Inferior parietal cortex (tissue), 1 donor: ENCODE data around the gene ONECUT3.
"Not testable (repeated sequence)": the region's sequence is repeated elsewhere in the genome, so short reads cannot be mapped to it uniquely, and the experiment has no call there.

ENCODE experiments used
- DNase-seq: peaks from one replicate; pipeline ENCODE4 v3.0.0-alpha.2; 2016; ENCODE audit errors: extremely low spot score

Gene ONECUT3

GRCh38 chr19:1752757-1753728 lies at the start of gene ONECUT3:
Gene ONECUT3 (plus strand): TSS chr19:1753506. CDS start chr19:1753663, 157 bp downstream.
- DNase-seq: no peak

- DNase-seq: no peak
Observed at GRCh38 chr19:1704339-1704738, 49.0 kb upstream of the ONECUT3 start.

- no peak for DNase-seq
Observed at GRCh38 chr19:1705367-1705766, 47.9 kb upstream of the ONECUT3 start.

- DNase-seq: not testable (repeated sequence)
Observed at GRCh38 chr19:1706646-1707045, 46.7 kb upstream of the ONECUT3 start.

GRCh38 chr19:1707240-1707639 lies 46.1 kb upstream of the ONECUT3 start:
- DNase-seq: no peak

GRCh38 chr19:1713170-1713569 lies 40.1 kb upstream of the ONECUT3 start:
- DNase-seq: no peak

GRCh38 chr19:1715540-1715939 lies 37.8 kb upstream of the ONECUT3 start:
- no peak for DNase-seq

- no peak for DNase-seq
Observed at GRCh38 chr19:1717200-1717969, 35.9 kb upstream of the ONECUT3 start.

- DNase-seq: no peak
Observed at GRCh38 chr19:1717970-1718264, 35.4 kb upstream of the ONECUT3 start.

GRCh38 chr19:1718420-1719291 lies 34.6 kb upstream of the ONECUT3 start:
- DNase-seq: no peak

- no peak for DNase-seq
Observed at GRCh38 chr19:1719519-1719918, 33.8 kb upstream of the ONECUT3 start.

- DNase-seq: no peak
Observed at GRCh38 chr19:1720237-1720636, 33.1 kb upstream of the ONECUT3 start.

GRCh38 chr19:1725100-1726064 lies 27.9 kb upstream of the ONECUT3 start:
- DNase-seq: peak; percentile 40

GRCh38 chr19:1728816-1729567 lies 24.3 kb upstream of the ONECUT3 start:
- no peak for DNase-seq

GRCh38 chr19:1729568-1729925 lies 23.8 kb upstream of the ONECUT3 start:
- no peak for DNase-seq

- no peak for DNase-seq
Observed at GRCh38 chr19:1730157-1730556, 23.1 kb upstream of the ONECUT3 start.

- no peak for DNase-seq
Observed at GRCh38 chr19:1734321-1734966, 18.9 kb upstream of the ONECUT3 start.

- no peak for DNase-seq
Observed at GRCh38 chr19:1736280-1736679, 17.0 kb upstream of the ONECUT3 start.

GRCh38 chr19:1736927-1737326 lies 16.4 kb upstream of the ONECUT3 start:
- no peak for DNase-seq
